A673 (cell line): Measurements from ENCODE around the gene ZSWIM3. TPM values are rescaled to one million over a fixed set of nuclear protein-coding genes. Genes with fewer than 3 reads are reported as not detected.

ENCODE experiments used
- BruUV-seq: library from RNA; stranded (reverse); fragments of 400-500 nt; replicated peaks from 2 replicates; lab custom pipeline; 2021; lab: Mats Ljungman, UMichigan
- CTCF ChIA-PET: fragments of 300-600 bp; sonication (Branson Sonifier 250); formaldehyde crosslinking; loops from one replicate; lab custom pipeline; 2022; ENCODE audit warnings: antibody characterized with exemption; lab: Charles Lee
- POLR2A ChIA-PET: fragments of 300-600 bp; sonication (Branson Sonifier 250); formaldehyde crosslinking; loops from one replicate; lab custom pipeline; 2022; ENCODE audit warnings: antibody characterized with exemption; ENCODE audit not compliant: low non-redundant PET; lab: Charles Lee
- DNase-seq: peaks from one replicate; pipeline ENCODE4 v3.0.0-alpha.2; 2015; ENCODE audit warnings: low spot score
- H3K27ac ChIP-seq: fragments of 200-600 bp; sonication (generic); 2 replicates; pipeline ENCODE4 v1.5.1; 2016; ENCODE audit warnings: mixed run types, low read depth, mild to moderate bottlenecking, mixed read lengths, antibody characterized with exemption, low read length; ENCODE audit not compliant: poor library complexity, severe bottlenecking
- H3K27me3 ChIP-seq: fragments of 200-600 bp; sonication (generic); replicated peaks from 2 replicates; pipeline ENCODE4 v1.6.1; 2017; ENCODE audit warnings: mixed run types, low read depth, mild to moderate bottlenecking, mixed read lengths, antibody characterized with exemption, low read length; ENCODE audit not compliant: insufficient read depth, poor library complexity
- H3K36me3 ChIP-seq: fragments of 200-600 bp; sonication (generic); 2 replicates; pipeline ENCODE4 v1.6.1; 2016; ENCODE audit warnings: mixed run types, mild to moderate bottlenecking, mixed read lengths, antibody characterized with exemption, low read length; ENCODE audit not compliant: insufficient read depth, poor library complexity, severe bottlenecking
- H3K4me1 ChIP-seq: fragments of 200-600 bp; sonication (generic); 2 replicates; pipeline ENCODE4 v1.6.1; 2017; ENCODE audit warnings: mixed run types, mild to moderate bottlenecking, mixed read lengths, antibody characterized with exemption, low read length; ENCODE audit not compliant: insufficient read depth, poor library complexity, severe bottlenecking
- H3K4me3 ChIP-seq: fragments of 200-600 bp; sonication (generic); 2 replicates; pipeline ENCODE4 v1.5.1; 2016; ENCODE audit warnings: low read depth, mixed run types, mild to moderate bottlenecking, mixed read lengths, low read length; ENCODE audit not compliant: poor library complexity, severe bottlenecking
- H3K9me3 ChIP-seq: fragments of 200-600 bp; sonication (generic); 2 replicates; pipeline ENCODE4 v1.6.1; 2016; ENCODE audit warnings: mixed run types, low read depth, mild to moderate bottlenecking, mixed read lengths, antibody characterized with exemption, low read length; ENCODE audit not compliant: poor library complexity, severe bottlenecking
- EZH2 ChIP-seq: fragments of 200-600 bp; sonication (generic); IDR thresholded peaks from 2 replicates; pipeline ENCODE4 v1.6.1; 2017; ENCODE audit warnings: borderline replicate concordance, low read depth, mild to moderate bottlenecking, mixed read lengths, antibody characterized with exemption, low read length; ENCODE audit not compliant: poor library complexity, severe bottlenecking
- intact Hi-C: fragments of 100-400 bp; cut with micrococcal nuclease; formaldehyde crosslinking; loops from one replicate; pipeline ENCODE4 v1.10.0; 2022; ENCODE audit not compliant: unreplicated experiment
- total RNA-seq: library from RNA; stranded (reverse); gene quantifications from 2 replicates; pipeline ENCODE4 v1.2.3, GENCODE V29; 2021
- TF ChIP-seq, protein P1 (sequence below): fragments of 300-800, 200-600 bp; sonication (generic); conservative IDR thresholded peaks from 2 replicates; pipeline ENCODE4 v1.5.1; 2017; ENCODE audit warnings: low read depth, mild to moderate bottlenecking, antibody characterized with exemption, low read length, moderate library complexity, mixed read lengths

The ZSWIM3 gene
- total RNA-seq, 1 experiment from 2014 or later = 2.6 TPM

DNA sequence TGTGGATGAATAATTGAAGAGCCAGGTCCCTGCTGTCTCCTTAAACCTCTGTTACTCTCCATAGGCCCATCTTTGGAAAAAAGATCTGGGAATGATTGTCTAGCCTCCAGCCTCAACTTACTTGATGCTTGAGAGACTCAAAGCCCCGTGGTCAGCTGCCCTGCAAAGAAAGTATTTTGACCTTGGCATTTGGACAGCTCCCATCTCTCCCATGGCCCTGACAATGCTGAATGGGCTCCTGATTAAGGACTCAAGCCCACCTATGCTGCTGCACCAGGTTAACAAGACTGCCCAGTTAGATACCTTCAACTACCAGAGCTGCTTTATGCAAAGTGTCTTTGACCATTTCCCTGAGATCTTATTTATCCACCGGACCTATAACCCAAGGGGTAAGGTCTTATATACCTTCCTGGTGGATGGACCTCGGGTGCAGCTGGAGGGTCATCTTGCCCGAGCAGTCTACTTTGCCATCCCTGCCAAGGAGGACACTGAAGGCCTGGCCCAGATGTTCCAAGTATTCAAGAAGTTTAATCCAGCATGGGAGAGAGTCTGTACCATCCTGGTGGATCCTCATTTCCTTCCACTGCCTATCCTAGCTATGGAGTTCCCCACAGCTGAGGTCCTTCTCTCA lies 25.2 kb downstream of the ZSWIM3 start:
- no peak overlapping the region for H3K4me3 ChIP-seq
- no peaks in the 10 kb centered on the region for H3K4me1 ChIP-seq
- no peaks in the 10 kb centered on the region for H3K27me3 ChIP-seq
- DNase-seq = no peak
- peaks cover 21% of the 10 kb centered on the region for H3K36me3 ChIP-seq
- TF ChIP-seq, protein P1, sequence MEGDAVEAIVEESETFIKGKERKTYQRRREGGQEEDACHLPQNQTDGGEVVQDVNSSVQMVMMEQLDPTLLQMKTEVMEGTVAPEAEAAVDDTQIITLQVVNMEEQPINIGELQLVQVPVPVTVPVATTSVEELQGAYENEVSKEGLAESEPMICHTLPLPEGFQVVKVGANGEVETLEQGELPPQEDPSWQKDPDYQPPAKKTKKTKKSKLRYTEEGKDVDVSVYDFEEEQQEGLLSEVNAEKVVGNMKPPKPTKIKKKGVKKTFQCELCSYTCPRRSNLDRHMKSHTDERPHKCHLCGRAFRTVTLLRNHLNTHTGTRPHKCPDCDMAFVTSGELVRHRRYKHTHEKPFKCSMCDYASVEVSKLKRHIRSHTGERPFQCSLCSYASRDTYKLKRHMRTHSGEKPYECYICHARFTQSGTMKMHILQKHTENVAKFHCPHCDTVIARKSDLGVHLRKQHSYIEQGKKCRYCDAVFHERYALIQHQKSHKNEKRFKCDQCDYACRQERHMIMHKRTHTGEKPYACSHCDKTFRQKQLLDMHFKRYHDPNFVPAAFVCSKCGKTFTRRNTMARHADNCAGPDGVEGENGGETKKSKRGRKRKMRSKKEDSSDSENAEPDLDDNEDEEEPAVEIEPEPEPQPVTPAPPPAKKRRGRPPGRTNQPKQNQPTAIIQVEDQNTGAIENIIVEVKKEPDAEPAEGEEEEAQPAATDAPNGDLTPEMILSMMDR = no peak
- TF ChIP-seq EZH2 = no peak
- POLR2A ChIA-PET = no interaction called here
- CTCF ChIA-PET = no interaction called here
- BruUV-seq = no TSS peak
- intact Hi-C loops = no loop called here
- no peaks in the 10 kb centered on the region for H3K9me3 ChIP-seq
- no peak overlapping the region for H3K27ac ChIP-seq

DNA sequence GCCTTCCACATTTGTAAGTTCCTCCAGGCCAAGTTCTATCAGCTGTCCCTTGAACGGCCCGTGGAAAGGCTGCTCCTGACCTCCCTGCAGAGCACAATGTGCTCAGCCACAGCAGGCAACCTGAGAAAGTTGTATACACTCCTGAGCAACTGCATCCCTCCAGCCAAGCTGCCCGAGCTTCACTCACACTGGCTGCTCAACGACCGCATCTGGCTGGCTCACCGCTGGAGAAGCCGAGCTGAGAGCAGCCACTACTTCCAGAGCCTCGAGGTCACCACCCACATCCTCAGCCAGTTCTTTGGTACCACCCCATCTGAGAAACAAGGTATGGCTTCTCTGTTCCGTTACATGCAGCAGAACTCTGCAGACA lies 25.7 kb downstream of the ZSWIM3 start:
- H3K27ac ChIP-seq = no peak overlapping the region
- TF ChIP-seq, protein P1 = no peak
- TF ChIP-seq EZH2 = no peak
- no peaks in the 10 kb centered on the region for H3K27me3 ChIP-seq
- peaks cover 21% of the 10 kb centered on the region for H3K36me3 ChIP-seq
- no peak overlapping the region for H3K4me3 ChIP-seq
- intact Hi-C loops = no loop called here
- no peaks in the 10 kb centered on the region for H3K4me1 ChIP-seq
- no peak for DNase-seq
- BruUV-seq = no TSS peak
- no peaks in the 10 kb centered on the region for H3K9me3 ChIP-seq
- ChIA-PET POLR2A (no interaction called here), CTCF (no interaction called here)

DNA sequence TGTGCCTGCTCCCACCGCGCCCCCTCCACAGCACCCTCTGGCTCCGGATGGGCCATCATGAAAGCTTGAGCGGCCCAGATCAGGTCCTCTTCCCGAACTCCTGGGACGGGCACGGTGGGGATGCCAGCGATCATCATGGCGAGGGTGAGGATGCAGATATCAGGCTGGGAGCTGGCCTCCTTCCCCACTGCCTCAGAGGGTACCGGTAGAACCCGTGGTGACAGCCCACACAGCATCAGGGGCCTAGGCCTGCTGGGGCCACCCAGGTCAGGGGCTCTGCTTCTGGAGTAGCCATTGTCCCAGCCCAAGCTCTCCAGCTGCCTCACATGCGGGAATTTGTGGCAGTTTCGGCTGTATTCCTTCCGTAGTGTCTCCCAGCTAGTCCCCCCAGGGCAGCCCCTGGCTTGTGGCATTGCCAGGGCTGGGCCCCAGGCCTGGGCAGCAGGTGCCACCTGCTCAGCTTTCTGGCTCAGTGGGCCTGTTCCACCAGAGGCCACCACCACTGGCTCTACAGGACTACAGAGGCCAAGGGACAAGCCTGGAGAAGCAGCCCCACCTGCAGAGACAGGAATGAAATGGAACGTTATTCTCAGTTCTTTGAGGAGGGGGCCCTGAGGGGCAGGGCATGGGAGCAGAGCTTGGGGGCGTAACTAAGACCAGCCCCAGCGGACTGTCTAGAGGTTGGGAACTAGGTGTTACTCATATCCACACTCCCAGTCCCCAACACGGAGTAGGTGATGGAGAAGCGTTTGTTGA lies 29.4 kb downstream of the ZSWIM3 start:
- POLR2A ChIA-PET = no interaction called here
- no TSS peak for BruUV-seq
- Histone ChIP-seq H3K27ac (no peak overlapping the region), H3K4me3 (no peak overlapping the region), H3K9me3 (no peaks in the 10 kb centered on the region), H3K36me3 (peaks cover 21% of the 10 kb centered on the region), H3K27me3 (no peaks in the 10 kb centered on the region), H3K4me1 (peaks cover 2% of the 10 kb centered on the region)
- intact Hi-C loops = no loop called here
- TF ChIP-seq, protein P1 = no peak
- no peak for TF ChIP-seq EZH2
- CTCF ChIA-PET = no interaction called here
- no peak for DNase-seq
